Body of pancreas (tissue), 4 donors: ENCODE measurements around the gene RHOJ.

Experiments used
- POLR2A ChIP-seq, 3 donors: fragments of 450-650 bp; IDR thresholded peaks; one replicate each; pipeline ENCODE4 v1.6.1; 2016; ENCODE audit warnings: antibody characterized with exemption in 3 of 3, mild to moderate bottlenecking in 2 of 3
- TF ChIP-seq, protein P1 (sequence below), 7 experiments: fragments of 450-650 bp in 4 of 7; fragments of 200-600 bp in 3 of 7; sonication (generic) in 3 of 7; IDR thresholded peaks; one replicate each; pipeline ENCODE4 v1.5.1; 2016 to 2019; ENCODE audit warnings: antibody characterized with exemption in 7 of 7

DNA sequence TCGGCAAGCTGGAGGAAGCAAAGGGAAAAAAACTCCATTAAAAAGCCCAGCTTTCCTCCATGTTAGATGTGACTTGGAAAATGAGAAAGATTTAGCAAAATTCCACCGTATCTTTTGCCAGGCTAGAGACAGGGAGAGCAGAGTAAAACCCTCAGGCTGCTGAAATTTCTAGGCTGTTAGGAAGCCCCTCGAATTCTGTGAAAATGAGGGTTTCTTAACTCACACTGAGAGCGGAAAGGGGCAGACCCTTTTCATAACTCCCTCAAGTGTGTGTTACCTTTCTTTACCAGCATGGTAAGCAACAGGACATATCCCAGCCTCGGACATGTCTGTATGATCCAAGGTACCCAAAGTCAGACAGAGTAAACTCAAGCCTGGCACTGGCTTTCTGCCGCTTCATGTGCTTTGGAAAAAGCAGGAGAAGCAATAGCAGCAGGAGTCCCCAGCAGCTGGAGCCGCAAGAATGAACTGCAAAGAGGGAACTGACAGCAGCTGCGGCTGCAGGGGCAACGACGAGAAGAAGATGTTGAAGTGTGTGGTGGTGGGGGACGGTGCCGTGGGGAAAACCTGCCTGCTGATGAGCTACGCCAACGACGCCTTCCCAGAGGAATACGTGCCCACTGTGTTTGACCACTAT is at the start of gene RHOJ:
- no peak for TF ChIP-seq POLR2A (IDR thresholded peaks at IDR 0.05)
- TF ChIP-seq, protein P1, sequence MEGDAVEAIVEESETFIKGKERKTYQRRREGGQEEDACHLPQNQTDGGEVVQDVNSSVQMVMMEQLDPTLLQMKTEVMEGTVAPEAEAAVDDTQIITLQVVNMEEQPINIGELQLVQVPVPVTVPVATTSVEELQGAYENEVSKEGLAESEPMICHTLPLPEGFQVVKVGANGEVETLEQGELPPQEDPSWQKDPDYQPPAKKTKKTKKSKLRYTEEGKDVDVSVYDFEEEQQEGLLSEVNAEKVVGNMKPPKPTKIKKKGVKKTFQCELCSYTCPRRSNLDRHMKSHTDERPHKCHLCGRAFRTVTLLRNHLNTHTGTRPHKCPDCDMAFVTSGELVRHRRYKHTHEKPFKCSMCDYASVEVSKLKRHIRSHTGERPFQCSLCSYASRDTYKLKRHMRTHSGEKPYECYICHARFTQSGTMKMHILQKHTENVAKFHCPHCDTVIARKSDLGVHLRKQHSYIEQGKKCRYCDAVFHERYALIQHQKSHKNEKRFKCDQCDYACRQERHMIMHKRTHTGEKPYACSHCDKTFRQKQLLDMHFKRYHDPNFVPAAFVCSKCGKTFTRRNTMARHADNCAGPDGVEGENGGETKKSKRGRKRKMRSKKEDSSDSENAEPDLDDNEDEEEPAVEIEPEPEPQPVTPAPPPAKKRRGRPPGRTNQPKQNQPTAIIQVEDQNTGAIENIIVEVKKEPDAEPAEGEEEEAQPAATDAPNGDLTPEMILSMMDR (IDR thresholded peaks at IDR 0.05): no peak
